ENCODE measurements around the gene ZNF837.
"Not testable (repeated sequence)": the region's sequence is repeated elsewhere in the genome, so short reads cannot be mapped to it uniquely, and the experiment has no call there.

The ZNF837 gene

DNA sequence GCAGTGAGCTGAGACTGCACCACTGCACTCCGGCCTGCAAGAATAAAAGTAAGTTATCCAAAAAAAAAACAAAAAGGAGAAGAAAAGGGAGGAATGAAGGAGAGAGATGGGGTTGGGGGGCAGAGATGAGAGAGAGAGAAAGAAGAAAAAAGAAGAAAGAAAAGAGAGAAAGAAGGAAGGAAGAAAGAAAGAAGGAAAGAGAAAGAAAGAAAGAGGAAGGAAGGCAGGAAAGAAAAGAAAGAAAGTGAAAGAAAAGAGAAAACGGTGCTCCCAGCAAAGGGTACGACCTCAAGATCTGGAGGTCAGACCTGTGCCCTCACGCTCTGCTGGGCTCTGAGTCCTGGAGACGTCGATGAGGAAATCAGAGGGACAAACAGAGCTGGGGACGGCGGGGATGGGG, 31.2 kb downstream of the ZNF837 start:
- no peak for DNase-seq

- not testable (repeated sequence) for DNase-seq
These were observed 32.8 kb downstream of the ZNF837 start for GRCh38 chr19:58348080-58348479.

- DNase-seq: peak; percentile 57
These were observed 33.6 kb downstream of the ZNF837 start for GRCh38 chr19:58346961-58347929.

GRCh38 chr19:58345558-58345957, 35.3 kb downstream of the ZNF837 start:
- DNase-seq: no peak

DNA sequence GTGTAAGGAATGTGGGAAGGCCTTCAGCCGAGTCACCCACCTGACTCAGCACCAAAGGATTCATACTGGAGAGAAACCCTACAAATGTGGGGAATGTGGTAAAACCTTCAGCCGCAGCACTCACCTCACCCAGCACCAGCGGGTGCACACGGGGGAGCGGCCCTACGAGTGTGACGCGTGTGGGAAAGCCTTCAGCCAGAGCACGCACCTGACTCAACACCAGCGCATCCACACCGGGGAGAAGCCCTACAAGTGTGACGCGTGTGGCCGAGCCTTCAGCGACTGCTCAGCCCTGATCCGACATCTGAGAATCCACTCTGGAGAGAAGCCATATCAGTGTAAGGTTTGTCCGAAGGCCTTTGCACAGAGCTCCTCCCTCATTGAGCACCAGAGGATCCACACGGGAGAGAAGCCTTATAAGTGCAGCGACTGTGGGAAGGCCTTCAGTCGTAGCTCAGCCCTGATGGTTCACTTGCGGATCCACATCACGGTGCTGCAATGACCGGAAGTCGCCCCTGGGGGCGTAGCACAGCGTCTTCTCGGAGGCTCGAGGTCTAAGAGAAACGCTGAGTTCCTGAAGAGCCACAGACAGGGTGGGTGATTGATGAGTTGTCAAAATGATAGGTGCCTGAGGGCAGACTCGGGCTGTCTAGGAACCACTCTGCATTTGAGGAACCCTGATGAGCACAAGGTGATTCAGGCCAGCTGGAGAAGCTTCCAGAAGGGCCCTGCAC, 41.8 kb downstream of the ZNF837 start:
- DNase-seq: no peak

DNA sequence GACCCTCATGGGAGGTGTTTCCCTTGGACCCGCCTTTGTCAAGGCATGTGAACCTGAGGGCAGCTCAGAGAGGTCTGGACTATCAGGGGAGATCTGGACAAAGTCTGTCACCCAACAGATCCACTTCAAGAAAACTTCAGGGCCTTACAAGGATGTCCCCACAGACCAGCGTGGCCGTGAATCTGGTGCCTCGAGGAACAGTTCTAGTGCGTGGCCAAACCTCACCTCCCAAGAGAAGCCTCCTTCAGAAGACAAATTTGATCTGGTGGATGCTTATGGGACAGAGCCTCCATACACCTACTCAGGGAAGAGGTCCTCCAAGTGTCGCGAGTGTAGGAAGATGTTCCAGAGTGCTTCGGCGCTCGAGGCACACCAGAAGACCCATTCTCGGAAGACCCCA, 42.5 kb downstream of the ZNF837 start:
- no peak for DNase-seq

DNA sequence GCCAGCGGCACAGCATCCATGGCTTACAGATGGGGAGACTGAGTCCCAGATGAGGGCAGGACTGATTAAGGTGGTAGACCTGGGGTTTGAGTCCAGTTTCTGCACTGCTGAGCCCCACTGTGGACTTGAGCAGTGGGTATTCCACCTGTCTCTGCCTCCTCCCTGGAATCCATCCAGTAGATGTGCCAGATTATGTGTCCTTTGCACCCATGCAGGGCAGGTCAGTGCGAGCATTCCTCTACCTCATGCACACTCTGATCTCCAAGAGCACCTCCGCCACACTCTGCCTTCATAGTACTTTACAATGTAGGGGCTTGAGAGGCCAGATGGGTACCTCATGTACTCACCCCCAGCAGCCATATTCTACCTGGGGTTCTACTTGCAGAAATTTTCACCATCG, 44.0 kb downstream of the ZNF837 start:
- DNase-seq: no peak

GRCh38 chr19:58336216-58336615, 44.6 kb downstream of the ZNF837 start:
- no peak for DNase-seq

- DNase-seq: no peak
These were observed 45.2 kb downstream of the ZNF837 start for GRCh38 chr19:58335630-58336029.

GRCh38 chr19:58334691-58335249, 46.1 kb downstream of the ZNF837 start:
- DNase-seq: no peak

DNA sequence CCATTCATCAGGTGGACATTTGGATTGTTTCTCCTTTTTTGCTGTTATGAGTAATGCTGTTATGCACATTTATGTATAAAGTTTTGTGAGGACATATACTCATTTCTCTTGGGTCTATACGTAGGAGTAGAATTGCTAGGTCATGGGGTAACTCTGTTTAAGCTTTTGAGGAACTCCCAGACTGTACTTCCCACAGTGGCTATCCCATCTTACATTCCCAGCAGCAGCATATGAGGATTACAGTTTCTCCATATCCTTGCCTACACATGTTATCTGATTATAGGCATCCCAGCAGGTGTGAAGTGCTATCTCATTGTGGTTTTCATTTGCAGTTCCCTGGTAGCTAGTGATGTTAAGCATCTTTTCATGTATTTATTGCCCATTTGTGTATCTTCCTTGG, 48.1 kb downstream of the ZNF837 start:
- no peak for DNase-seq

DNA sequence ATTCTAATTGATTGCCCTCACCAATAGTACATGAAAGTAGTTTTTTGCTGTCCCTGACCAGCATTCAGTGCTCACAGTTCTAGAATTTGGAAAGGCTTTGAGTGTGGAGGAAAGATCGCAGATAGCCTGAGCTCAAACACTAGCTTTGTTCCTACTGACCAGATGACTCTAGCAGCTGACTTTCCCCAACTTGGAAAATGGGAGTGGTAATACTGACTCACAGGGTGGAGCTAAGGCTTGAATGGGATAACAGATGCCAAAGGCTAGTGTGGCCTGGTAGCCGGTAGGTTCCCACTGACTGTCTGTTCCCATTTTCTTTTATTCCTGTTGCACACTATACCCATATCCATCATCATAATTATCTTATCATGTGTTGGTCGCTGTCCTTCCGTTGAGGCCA, 50.4 kb downstream of the ZNF837 start:
- DNase-seq: no peak

- DNase-seq: no peak
These were observed 51.8 kb downstream of the ZNF837 start for GRCh38 chr19:58328999-58329398.

- peak; percentile 87 for DNase-seq
These were observed 53.7 kb downstream of the ZNF837 start, which contains the start of gene ZSCAN22 for GRCh38 chr19:58326914-58327726. TSS of gene ZSCAN22 (plus strand) at chr19:58326994. CDS start at chr19:58334803, 7,809 bp downstream.

- no peak for DNase-seq
These were observed 54.3 kb downstream of the ZNF837 start for GRCh38 chr19:58326501-58326913.

DNA sequence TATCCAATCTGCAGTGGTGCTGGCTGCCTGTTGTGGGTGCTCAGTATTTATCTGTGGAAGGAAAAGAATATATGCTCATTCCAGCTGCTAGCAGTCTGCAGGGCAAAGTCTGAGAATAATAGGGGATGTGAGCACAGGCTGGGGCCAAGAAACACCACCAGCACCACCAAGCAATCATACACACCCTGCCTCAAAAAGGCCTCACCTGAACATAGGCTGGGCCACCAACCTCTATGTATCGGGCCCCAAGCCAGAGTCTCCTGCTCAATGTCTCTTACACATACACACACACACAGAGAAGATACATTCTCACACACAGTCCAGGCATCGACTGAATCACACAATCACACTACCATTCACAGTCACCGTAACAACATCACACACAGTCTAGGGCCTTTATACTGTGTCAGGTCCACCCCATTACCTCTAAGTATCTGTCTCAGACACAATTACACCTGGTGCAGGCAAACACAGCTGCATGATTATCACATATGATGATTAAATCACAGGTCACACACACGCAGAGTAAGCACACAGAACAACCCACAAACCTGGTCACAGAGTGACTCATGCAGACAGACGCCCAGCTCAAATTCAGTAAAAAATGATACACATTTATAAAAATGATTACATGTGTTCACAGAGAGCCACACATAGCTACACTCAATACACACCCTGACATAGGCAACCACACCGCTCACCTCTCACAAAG, 55.4 kb downstream of the ZNF837 start:
- DNase-seq: no peak

DNA sequence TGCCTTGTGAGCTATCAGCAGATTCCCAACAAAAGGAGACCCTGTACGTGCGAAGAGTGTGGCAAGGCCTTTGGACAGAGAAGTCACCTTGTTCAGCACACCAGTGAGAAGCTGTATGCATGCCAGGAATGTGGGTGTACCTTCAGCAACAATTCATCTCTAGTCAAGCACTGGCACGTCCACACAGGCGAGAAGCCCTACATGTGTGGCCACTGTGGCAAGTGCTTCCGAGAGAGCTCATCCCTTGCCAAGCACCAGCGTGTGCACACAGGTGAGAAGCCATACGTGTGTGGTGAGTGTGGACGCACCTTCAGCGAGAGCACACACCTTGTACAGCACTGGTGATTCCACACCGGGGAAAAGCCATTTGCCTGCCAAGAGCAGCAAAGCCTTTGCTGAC, 61.6 kb downstream of the ZNF837 start:
- DNase-seq: no peak

DNA sequence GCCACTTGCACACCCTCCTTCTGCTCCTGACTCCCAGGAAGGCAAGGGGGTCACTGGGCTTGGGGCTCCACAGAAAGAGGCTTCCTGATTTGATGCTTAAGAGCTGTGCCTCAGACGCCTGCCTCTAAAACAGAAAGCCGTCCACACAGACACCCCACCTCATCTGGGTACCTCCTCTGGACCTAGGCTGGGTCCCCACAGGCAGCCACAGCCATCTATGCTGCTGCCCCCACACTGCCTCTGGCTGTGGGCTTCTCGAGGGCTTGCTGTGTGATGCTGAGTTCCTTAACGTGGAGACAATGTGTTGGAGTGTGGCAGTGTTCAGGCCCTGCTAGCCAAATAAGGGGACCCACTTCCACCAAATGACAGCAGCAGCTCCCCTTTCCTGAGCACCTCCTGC, 62.5 kb downstream of the ZNF837 start:
- DNase-seq: no peak
